HUES6 (cell line): ENCODE measurements around the gene GJA4.

Source experiments
- H3K27ac ChIP-seq: 2 replicates; pipeline ENCODE4 v1.7.0; 2013; ENCODE audit warnings: low read depth, mild to moderate bottlenecking, low read length, inconsistent platforms
- H3K27me3 ChIP-seq: 2 replicates; pipeline ENCODE4 v1.6.1; 2013; ENCODE audit warnings: low read length; ENCODE audit not compliant: control insufficient read depth, insufficient read depth
- H3K36me3 ChIP-seq: 2 replicates; pipeline ENCODE4 v1.6.1; 2013; ENCODE audit warnings: low read length; ENCODE audit not compliant: control insufficient read depth, insufficient read depth
- H3K4me1 ChIP-seq: 2 replicates; pipeline ENCODE4 v1.6.1; 2013; ENCODE audit warnings: low read length; ENCODE audit not compliant: control insufficient read depth, insufficient read depth
- H3K4me3 ChIP-seq: 2 replicates; pipeline ENCODE4 v1.5.1; 2013; ENCODE audit warnings: low read depth, low read length
- H3K9ac ChIP-seq: one replicate; pipeline ENCODE4 v1.6.1; 2013; ENCODE audit warnings: mild to moderate bottlenecking, low read length
- H3K9me3 ChIP-seq: 2 replicates; pipeline ENCODE4 v1.6.1; 2013; ENCODE audit warnings: low read depth, low read length; ENCODE audit not compliant: control insufficient read depth, insufficient read depth

Gene GJA4

GRCh38 chr1:34840426-34840825 lies 47.6 kb downstream of the GJA4 start:
- H3K27ac ChIP-seq: no peak overlapping the region
- H3K36me3 ChIP-seq: no peaks in the 10 kb centered on the region
- no peak overlapping the region for H3K4me3 ChIP-seq
- H3K9ac ChIP-seq: no peak overlapping the region
- no peaks in the 10 kb centered on the region for H3K27me3 ChIP-seq
- no peaks in the 10 kb centered on the region for H3K9me3 ChIP-seq
- H3K4me1 ChIP-seq: peaks cover 31% of the 10 kb centered on the region

GRCh38 chr1:34842073-34842472 lies 49.3 kb downstream of the GJA4 start:
- Histone ChIP-seq H3K4me1 (peaks cover 34% of the 10 kb centered on the region), H3K9ac (no peak overlapping the region), H3K27me3 (no peaks in the 10 kb centered on the region), H3K4me3 (no peak overlapping the region), H3K9me3 (no peaks in the 10 kb centered on the region), H3K36me3 (no peaks in the 10 kb centered on the region), H3K27ac (no peak overlapping the region)

- H3K9me3 ChIP-seq: no peaks in the 10 kb centered on the region
- H3K36me3 ChIP-seq: no peaks in the 10 kb centered on the region
- H3K27ac ChIP-seq: peak overlapping the region; percentile 36
- no peak overlapping the region for H3K4me3 ChIP-seq
- H3K4me1 ChIP-seq: peaks cover 34% of the 10 kb centered on the region
- no peaks in the 10 kb centered on the region for H3K27me3 ChIP-seq
- H3K9ac ChIP-seq: no peak overlapping the region
Observed at GRCh38 chr1:34842952-34843371, 50.2 kb downstream of the GJA4 start.

- no peaks in the 10 kb centered on the region for H3K36me3 ChIP-seq
- H3K4me1 ChIP-seq: peaks cover 38% of the 10 kb centered on the region
- H3K9ac ChIP-seq: peak overlapping the region; percentile 31
- H3K27me3 ChIP-seq: no peaks in the 10 kb centered on the region
- no peaks in the 10 kb centered on the region for H3K9me3 ChIP-seq
- peak overlapping the region; percentile 17; the same call in 1 of the 2 replicates for H3K4me3 ChIP-seq
- H3K27ac ChIP-seq: peak overlapping the region; percentile 36
Observed at GRCh38 chr1:34843392-34844251, 50.8 kb downstream of the GJA4 start.

GRCh38 chr1:34844252-34844634 lies 51.4 kb downstream of the GJA4 start:
- Histone ChIP-seq H3K4me1 (peaks cover 43% of the 10 kb centered on the region), H3K27me3 (no peaks in the 10 kb centered on the region), H3K4me3 (peak overlapping the region; percentile 17; the same call in 1 of the 2 replicates), H3K9me3 (no peaks in the 10 kb centered on the region), H3K27ac (no peak overlapping the region), H3K36me3 (no peaks in the 10 kb centered on the region), H3K9ac (peak overlapping the region; percentile 31)
